ENCODE data around the gene SHC2. TPM values are rescaled to one million over a fixed set of nuclear protein-coding genes. Genes with fewer than 3 reads are reported as not detected.
"Not testable (repeated sequence)": the region's sequence is repeated elsewhere in the genome, so short reads cannot be mapped to it uniquely, and the experiment has no call there.

The SHC2 gene
- total RNA-seq, 1 donor from 2014 or later = 26.0 TPM

DNA sequence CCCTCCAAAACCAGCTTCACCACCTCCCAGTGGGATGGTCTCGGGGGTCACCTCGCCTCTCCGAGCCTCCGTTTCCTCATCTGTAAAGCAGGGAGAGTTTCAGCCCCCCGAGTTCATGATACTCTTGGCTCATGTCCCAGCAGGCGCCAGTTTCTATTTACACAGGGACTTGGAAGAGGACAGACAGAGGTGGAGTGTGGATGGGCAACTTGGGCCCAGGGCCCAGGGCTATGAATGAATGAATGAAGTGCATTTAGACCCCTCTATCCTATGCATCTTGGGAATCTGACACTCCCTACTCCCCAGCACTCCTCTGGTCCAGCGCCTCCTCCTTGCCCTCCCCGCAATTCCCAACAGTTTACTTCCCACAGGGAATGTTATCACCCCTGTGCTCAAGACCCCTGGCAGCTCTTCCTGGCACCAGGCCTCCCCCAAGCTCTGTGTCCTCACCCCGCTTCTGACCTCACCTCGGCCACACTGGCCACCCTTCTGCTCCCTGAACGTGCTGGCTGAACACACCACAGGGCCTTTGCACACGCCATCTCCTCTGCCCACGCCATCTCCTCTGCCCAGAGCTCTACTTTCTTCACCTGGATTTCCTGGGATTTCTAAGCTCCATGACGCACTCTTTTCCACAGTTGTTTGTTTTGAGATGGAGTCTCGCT is 46.9 kb downstream of the SHC2 start:
- H3K36me3 ChIP-seq = no peaks in the 10 kb centered on the region
- no peak overlapping the region for H3K27ac ChIP-seq
- H3K27me3 ChIP-seq = peaks cover under 1% of the 10 kb centered on the region
- no peak overlapping the region for H3K4me3 ChIP-seq
- intact Hi-C loops (cut with DNase I) = no loop called here
- peaks cover 7% of the 10 kb centered on the region for H3K4me1 ChIP-seq
- no peak for DNase-seq (ENCODE audit: extremely low spot score in 2 of 2)
- H3K9me3 ChIP-seq = no peaks in the 10 kb centered on the region
- TF ChIP-seq, protein P1, sequence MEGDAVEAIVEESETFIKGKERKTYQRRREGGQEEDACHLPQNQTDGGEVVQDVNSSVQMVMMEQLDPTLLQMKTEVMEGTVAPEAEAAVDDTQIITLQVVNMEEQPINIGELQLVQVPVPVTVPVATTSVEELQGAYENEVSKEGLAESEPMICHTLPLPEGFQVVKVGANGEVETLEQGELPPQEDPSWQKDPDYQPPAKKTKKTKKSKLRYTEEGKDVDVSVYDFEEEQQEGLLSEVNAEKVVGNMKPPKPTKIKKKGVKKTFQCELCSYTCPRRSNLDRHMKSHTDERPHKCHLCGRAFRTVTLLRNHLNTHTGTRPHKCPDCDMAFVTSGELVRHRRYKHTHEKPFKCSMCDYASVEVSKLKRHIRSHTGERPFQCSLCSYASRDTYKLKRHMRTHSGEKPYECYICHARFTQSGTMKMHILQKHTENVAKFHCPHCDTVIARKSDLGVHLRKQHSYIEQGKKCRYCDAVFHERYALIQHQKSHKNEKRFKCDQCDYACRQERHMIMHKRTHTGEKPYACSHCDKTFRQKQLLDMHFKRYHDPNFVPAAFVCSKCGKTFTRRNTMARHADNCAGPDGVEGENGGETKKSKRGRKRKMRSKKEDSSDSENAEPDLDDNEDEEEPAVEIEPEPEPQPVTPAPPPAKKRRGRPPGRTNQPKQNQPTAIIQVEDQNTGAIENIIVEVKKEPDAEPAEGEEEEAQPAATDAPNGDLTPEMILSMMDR (IDR thresholded peaks at IDR 0.05) = no peak
- TF ChIP-seq POLR2A (IDR thresholded peaks at IDR 0.05) (no peak), POLR2AphosphoS5 (IDR thresholded peaks at IDR 0.05; ENCODE audit: insufficient read depth in 1 of 2, low read depth in 1 of 2) (no peak)

DNA sequence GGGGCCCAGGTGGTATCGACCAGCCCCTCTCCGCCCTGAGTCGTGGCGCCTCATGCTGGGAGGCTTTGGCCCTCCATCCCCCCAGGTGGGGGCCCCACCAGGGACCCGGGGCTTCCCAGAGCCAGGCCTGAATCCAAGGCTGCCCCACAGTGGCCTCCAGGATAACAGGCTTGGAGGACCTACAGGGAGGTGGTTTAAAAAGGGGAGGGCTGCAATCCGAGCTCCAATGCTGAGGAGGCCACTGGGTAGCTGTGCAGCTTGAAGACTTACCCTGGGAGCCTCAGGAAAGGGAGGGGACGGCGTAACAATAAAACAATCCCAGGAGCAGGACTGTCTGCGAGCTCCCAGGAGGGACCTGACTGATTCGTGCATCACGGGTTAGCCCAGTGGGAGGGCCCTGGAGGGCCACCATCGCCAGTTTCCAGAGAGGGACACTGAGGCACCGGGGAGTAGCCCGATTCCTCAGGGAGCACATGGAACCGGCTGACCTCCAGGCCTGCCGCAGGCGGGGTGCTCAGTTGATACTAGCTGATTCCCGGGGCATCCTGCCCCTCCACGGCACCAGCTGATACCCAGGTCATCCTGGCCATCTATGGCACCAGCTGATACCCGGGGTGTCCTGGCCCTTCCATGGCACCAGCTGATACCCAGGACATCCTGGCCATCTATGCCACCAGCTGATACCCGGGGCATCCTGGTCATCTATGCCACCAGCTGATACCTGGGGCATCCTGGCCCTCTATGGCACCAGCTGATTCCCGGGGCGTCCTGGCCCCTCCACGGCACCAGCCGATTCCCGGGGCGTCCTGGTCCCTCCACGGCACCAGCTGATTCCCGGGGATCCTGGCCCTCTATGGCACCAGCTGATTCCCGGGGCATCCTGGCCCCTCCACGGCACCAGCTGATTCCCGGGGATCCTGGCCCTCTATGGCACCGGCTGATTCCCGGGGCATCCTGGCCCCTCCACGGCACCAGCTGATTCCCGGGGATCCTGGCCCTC is 48.2 kb downstream of the SHC2 start:
- Histone ChIP-seq H3K4me3 (no peak overlapping the region), H3K27me3 (peaks cover 11% of the 10 kb centered on the region), H3K9me3 (no peaks in the 10 kb centered on the region), H3K36me3 (no peaks in the 10 kb centered on the region), H3K4me1 (peaks cover 16% of the 10 kb centered on the region), H3K27ac (no peak overlapping the region)
- TF ChIP-seq POLR2A (IDR thresholded peaks at IDR 0.05) (no peak), POLR2AphosphoS5 (IDR thresholded peaks at IDR 0.05; ENCODE audit: insufficient read depth in 1 of 2, low read depth in 1 of 2) (no peak)
- TF ChIP-seq, protein P1 (IDR thresholded peaks at IDR 0.05) = no peak
- intact Hi-C loops (cut with DNase I) = no loop called here
- DNase-seq (ENCODE audit: extremely low spot score in 2 of 2) = no peak

DNA sequence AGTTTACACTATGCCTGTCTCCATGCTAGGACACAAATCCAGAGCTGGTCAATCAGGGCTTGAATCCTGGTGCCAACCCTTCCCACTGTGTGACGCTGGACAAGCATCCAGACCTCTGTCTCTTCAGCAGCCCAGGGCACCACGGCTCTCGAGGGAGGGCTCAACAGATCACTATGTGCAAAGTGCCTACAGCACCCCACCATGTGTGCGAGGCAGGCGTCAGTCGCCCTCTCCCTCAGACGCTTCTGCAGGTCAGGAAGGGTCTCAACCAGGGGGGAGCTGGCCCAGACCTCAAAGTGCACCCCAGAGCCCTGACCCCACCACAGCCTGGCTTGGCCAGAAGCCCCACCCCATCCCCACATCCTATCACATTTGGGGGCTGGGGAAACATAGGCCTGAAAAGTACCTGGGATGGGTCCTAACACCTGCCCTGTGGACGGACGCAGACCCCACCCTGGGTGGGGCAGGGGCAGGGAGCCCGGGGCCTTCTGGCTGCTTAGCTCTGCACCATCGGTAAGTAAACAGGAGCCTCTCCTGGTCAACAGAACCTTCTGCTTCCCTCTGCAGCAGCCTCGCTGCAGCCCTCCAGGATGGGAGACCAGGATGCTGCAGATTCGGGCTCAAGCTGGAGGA is 49.0 kb downstream of the SHC2 start:
- H3K4me1 ChIP-seq = peaks cover 16% of the 10 kb centered on the region
- H3K4me3 ChIP-seq = no peak overlapping the region
- intact Hi-C loops (cut with DNase I) = no loop called here
- H3K9me3 ChIP-seq = no peaks in the 10 kb centered on the region
- no peak overlapping the region for H3K27ac ChIP-seq
- no peak for DNase-seq (ENCODE audit: extremely low spot score in 2 of 2)
- H3K36me3 ChIP-seq = no peaks in the 10 kb centered on the region
- peaks cover 11% of the 10 kb centered on the region for H3K27me3 ChIP-seq
- TF ChIP-seq, protein P1 (IDR thresholded peaks at IDR 0.05) = no peak
- TF ChIP-seq POLR2A (IDR thresholded peaks at IDR 0.05) (no peak), POLR2AphosphoS5 (IDR thresholded peaks at IDR 0.05; ENCODE audit: insufficient read depth in 1 of 2, low read depth in 1 of 2) (no peak)

DNA sequence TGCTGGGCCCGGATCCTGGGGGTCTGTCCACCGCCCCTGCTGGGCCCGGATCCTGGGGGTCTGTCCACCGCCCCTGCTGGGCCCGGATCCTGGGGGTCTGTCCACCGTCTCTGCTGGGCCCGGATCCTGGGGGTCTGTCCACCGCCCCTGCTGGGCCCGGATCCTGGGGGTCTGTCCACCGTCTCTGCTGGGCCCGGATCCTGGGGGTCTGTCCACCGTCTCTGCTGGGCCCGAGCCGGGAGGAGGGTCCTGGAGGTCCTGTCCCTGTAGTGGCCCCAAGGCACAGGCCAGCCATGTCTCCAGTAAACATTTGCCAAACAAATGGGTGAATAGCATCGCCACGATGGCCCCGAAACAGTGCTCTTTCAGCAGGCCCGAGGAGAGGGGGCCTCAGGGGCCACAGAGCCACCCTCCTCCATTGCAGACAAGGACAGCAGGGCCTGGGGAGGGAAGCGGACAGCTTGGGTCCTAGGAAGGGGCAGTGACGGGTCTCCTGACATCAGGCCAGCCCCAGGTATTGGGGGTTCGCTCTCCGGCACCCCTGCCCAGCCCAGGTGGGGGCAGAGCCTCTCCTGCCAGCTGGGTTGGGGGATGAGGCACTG is 49.6 kb downstream of the SHC2 start:
- H3K36me3 ChIP-seq; H3K4me3 ChIP-seq; H3K9me3 ChIP-seq; H3K27ac ChIP-seq; intact Hi-C loops (cut with DNase I); DNase-seq (ENCODE audit: extremely low spot score in 2 of 2): not testable (repeated sequence)
- Histone ChIP-seq H3K4me1 (peaks cover 16% of the 10 kb centered on the region), H3K27me3 (peaks cover 11% of the 10 kb centered on the region)

DNA sequence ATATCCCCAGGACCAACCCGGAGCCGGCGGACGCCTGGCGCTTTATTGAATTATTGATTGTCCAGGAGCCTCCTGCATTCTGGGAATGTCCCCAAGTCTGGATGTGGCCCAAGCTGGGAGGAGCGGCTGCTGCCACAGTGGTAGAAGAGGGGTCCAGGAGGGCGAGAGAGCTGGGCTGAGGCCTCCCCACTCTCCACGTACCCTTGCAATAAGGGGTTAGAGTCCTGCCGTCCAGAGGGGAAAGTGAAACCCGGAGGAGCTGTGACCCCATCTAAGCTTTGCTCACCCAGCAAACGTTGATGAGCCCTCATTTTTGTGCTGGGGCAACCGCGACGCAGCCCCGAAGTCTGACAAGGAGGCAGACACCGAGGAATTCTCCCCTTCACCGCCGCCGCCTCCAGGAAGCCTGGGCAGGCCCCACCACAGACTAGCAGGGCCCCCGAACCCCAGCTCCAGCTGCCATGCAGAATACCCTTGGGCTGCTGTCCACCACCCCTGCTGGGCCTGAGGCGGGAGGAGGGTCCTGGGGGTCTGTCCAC is 50.5 kb downstream of the SHC2 start:
- H3K27ac ChIP-seq = no peak overlapping the region
- no peaks in the 10 kb centered on the region for H3K36me3 ChIP-seq
- peaks cover 11% of the 10 kb centered on the region for H3K27me3 ChIP-seq
- H3K4me1 ChIP-seq = peaks cover 16% of the 10 kb centered on the region
- no peak for DNase-seq (ENCODE audit: extremely low spot score in 2 of 2)
- H3K9me3 ChIP-seq = no peaks in the 10 kb centered on the region
- no peak for TF ChIP-seq POLR2A (IDR thresholded peaks at IDR 0.05)
- H3K4me3 ChIP-seq = no peak overlapping the region
- intact Hi-C loops (cut with DNase I) = no loop called here

All from vagina (tissue), 2 donors.